ENCODE measurements around the gene PSMD5.

DNA sequence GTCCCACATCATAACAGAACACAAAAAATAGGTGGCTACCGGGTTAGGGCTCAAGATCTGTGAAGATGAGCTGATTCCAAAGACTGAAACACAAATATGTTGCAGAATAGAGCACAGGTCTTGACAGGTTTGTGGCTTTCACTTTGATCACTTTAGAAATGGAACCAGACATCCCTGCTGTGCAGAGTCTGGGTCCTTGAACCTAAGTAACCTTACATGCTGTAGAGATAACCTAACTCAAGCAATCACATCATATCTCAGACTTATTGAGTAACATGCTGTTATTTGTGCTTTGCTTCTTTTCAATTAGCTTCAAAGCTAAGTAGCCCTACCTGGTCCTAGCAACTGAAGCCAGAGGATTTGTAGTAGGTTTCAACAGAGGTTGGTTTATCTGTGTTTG lies 73.8 kb downstream of the PSMD5 start:
- TF ChIP-seq, protein P1, sequence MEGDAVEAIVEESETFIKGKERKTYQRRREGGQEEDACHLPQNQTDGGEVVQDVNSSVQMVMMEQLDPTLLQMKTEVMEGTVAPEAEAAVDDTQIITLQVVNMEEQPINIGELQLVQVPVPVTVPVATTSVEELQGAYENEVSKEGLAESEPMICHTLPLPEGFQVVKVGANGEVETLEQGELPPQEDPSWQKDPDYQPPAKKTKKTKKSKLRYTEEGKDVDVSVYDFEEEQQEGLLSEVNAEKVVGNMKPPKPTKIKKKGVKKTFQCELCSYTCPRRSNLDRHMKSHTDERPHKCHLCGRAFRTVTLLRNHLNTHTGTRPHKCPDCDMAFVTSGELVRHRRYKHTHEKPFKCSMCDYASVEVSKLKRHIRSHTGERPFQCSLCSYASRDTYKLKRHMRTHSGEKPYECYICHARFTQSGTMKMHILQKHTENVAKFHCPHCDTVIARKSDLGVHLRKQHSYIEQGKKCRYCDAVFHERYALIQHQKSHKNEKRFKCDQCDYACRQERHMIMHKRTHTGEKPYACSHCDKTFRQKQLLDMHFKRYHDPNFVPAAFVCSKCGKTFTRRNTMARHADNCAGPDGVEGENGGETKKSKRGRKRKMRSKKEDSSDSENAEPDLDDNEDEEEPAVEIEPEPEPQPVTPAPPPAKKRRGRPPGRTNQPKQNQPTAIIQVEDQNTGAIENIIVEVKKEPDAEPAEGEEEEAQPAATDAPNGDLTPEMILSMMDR (IDR thresholded peaks at IDR 0.05): no peak
- no peak for TF ChIP-seq POLR2A (IDR thresholded peaks at IDR 0.05)

Measured in Peyer's patch (tissue), 4 donors.